K562 (cell line): ENCODE measurements around the gene PPP1R1C. TPM values are rescaled to one million over a fixed set of nuclear protein-coding genes. Genes with fewer than 3 reads are reported as not detected.

ENCODE experiments used
- ATAC-seq: fragments of 200-7000 bp; cut with Tn5 transposase; 3 replicates; pipeline ENCODE4 v1.9.1; 2020; ENCODE audit warnings: moderate library complexity
- BruUV-seq: library from RNA; stranded (reverse); fragments of 400-500 nt; replicated peaks from 2 replicates; lab custom pipeline; 2021; lab: Mats Ljungman, UMichigan
- CTCF ChIA-PET: fragments of 300-600 bp; formaldehyde crosslinking; extraction: SDS; loops from one replicate; lab custom pipeline; 2021; ENCODE audit warnings: low intra/inter-chr PET ratio; lab: Yijun Ruan, JAX
- POLR2A ChIA-PET: fragments of 300-600, 350-650 bp; sonication (Branson Sonifier 250); formaldehyde crosslinking; extraction: SDS; loops from one replicate; lab custom pipeline; 2021; ENCODE audit warnings: antibody characterized with exemption, inconsistent platforms; lab: Yijun Ruan, JAX
- DNase-seq, 4 experiments: peaks; one replicate each; pipeline versions ENCODE4 v3.0.0 to v3.0.0-alpha.2; 2011 to 2018; ENCODE audit warnings: low spot score in 3 of 4, mixed read lengths in 3 of 4; ENCODE audit errors: extremely low read depth in 1 of 4
- FAIRE-seq: peaks from 2 replicates; lab custom pipeline; 2011; peaks lifted over from hg19 to GRCh38; lab: Jason Lieb, UNC
- H2AFZ ChIP-seq: 2 replicates; pipeline ENCODE4 v1.6.0; 2011; ENCODE audit warnings: low read depth, low read length, control low read depth, inconsistent platforms
- H3K27ac ChIP-seq: fragments of 200-600 bp; 3 replicates; pipeline ENCODE4 v1.8.0; 2011; ENCODE audit warnings: low read depth, mild to moderate bottlenecking, control low read depth, inconsistent platforms, low read length, moderate library complexity, mixed read lengths; ENCODE audit errors: extremely low read depth
- H3K27me3 ChIP-seq, 2 experiments: fragments of 300-600 bp in 1 of 2; 2 replicates in 1 of 2; 3 replicates in 1 of 2; pipeline versions ENCODE4 v1.6.0 to v1.8.0; 2011; ENCODE audit warnings: inconsistent platforms in 2 of 2, low read length in 2 of 2, mild to moderate bottlenecking in 1 of 2, mixed read lengths in 1 of 2, moderate library complexity in 1 of 2; ENCODE audit not compliant: control insufficient read depth in 2 of 2, insufficient read depth in 2 of 2
- H3K36me3 ChIP-seq: fragments of 300-600 bp; 3 replicates; pipeline ENCODE4 v1.8.0; 2011; ENCODE audit warnings: mild to moderate bottlenecking, low read length, inconsistent platforms; ENCODE audit not compliant: control insufficient read depth, insufficient read depth
- H3K4me1 ChIP-seq, 2 experiments: fragments of 200-600 bp in 1 of 2; replicated peaks in 1 of 2; 2 replicates in 1 of 2; 3 replicates in 1 of 2; pipeline versions ENCODE4 v1.5.1 to v1.8.0; 2011; ENCODE audit warnings: inconsistent platforms in 2 of 2, low read length in 2 of 2, mild to moderate bottlenecking in 1 of 2, mixed read lengths in 1 of 2, moderate library complexity in 1 of 2; ENCODE audit not compliant: control insufficient read depth in 2 of 2, insufficient read depth in 2 of 2
- H3K4me2 ChIP-seq: 2 replicates; pipeline ENCODE4 v1.6.1; 2011; ENCODE audit warnings: low read length, control low read depth, inconsistent platforms, mixed read lengths; ENCODE audit not compliant: insufficient read depth
- H3K4me3 ChIP-seq: fragments of 200-600 bp; sonication (generic), shearing (Covaris generic); 2 replicates; pipeline ENCODE4 v1.5.1; 2016; ENCODE audit warnings: control low read depth, inconsistent platforms
- H3K79me2 ChIP-seq: fragments of 200-600 bp; 3 replicates; pipeline ENCODE4 v1.8.0; 2011; ENCODE audit warnings: low read length, inconsistent platforms; ENCODE audit not compliant: control insufficient read depth, insufficient read depth
- H3K9ac ChIP-seq, 2 experiments: 2 replicates each; pipeline versions ENCODE4 v1.6.0 to v1.6.1; 2011; ENCODE audit warnings: low read depth in 2 of 2, low read length in 2 of 2, control low read depth in 1 of 2, inconsistent platforms in 1 of 2, mild to moderate bottlenecking in 1 of 2, mixed read lengths in 1 of 2; ENCODE audit not compliant: insufficient read depth in 1 of 2
- H3K9me1 ChIP-seq: one replicate; pipeline ENCODE4 v1.6.0; 2011; ENCODE audit warnings: inconsistent platforms, mild to moderate bottlenecking, low read length, moderate library complexity; ENCODE audit not compliant: control insufficient read depth, insufficient read depth
- H3K9me3 ChIP-seq: replicated peaks from 2 replicates; pipeline ENCODE4 v1.5.1; 2011; ENCODE audit warnings: low read depth, low read length, inconsistent platforms; ENCODE audit not compliant: control insufficient read depth, insufficient read depth
- H4K20me1 ChIP-seq: replicated peaks from 2 replicates; pipeline ENCODE4 v1.6.1; 2011; ENCODE audit warnings: low read length, inconsistent platforms, mixed read lengths; ENCODE audit not compliant: control insufficient read depth, insufficient read depth
- DDX20 ChIP-seq: fragments of 450-650 bp; IDR thresholded peaks from 2 replicates; pipeline ENCODE4 v1.6.1; 2016; ENCODE audit warnings: missing genetic modification characterization, low read depth, mild to moderate bottlenecking, missing compliant biosample characterization, moderate library complexity
- PHB2 ChIP-seq: fragments of 450-650 bp; IDR thresholded peaks from 2 replicates; pipeline ENCODE4 v1.6.1; 2017; ENCODE audit warnings: low read depth
- YY1 ChIP-seq, 3 experiments: IDR thresholded peaks; 2 replicates each; pipeline ENCODE4 v1.6.1; 2011; ENCODE audit warnings: low read length in 2 of 3, mild to moderate bottlenecking in 2 of 3, moderate library complexity in 2 of 3, borderline replicate concordance in 1 of 3, control low read depth in 1 of 3, low read depth in 1 of 3; ENCODE audit not compliant: insufficient read depth in 3 of 3, insufficient replicate concordance in 2 of 3, control insufficient read depth in 1 of 3, insufficient read length in 1 of 3; ENCODE audit errors: extremely low read depth in 1 of 3
- ZBTB26 ChIP-seq: fragments of 450-650 bp; formaldehyde crosslinking; IDR thresholded peaks from 2 replicates; pipeline ENCODE4 v1.4.0; 2022; ENCODE audit warnings: missing genetic modification characterization
- WGBS: fragments of 100-300 bp; shearing (Covaris generic); methylation state at CpG from one replicate; pipeline ENCODE4 v1.1.6; 2016; ENCODE audit warnings: low coverage, mixed read lengths; ENCODE audit not compliant: insufficient coverage; ENCODE audit errors: missing lambda C conversion rate; 5-methylcytosine and 5-hydroxymethylcytosine counted together
- in situ Hi-C: fragments of 300-500 bp; cut with MboI; formaldehyde crosslinking; loops from 4 replicates; pipeline ENCODE4 v1.15.0; 2018; ENCODE audit warnings: inconsistent platforms, mixed read lengths
- intact Hi-C: fragments of 100-400 bp; cut with micrococcal nuclease; formaldehyde crosslinking; loops from 2 replicates; pipeline ENCODE4 v1.14.2; 2022
- polyA plus RNA-seq, 8 experiments: library from polyadenylated mRNA; depleted of rRNA in 4 of 8; stranded (reverse) in 5 of 8; unstranded in 3 of 8; fragments of >200 nt; fragmentation: Nextera tagmentation in 2 of 8; fragmentation: Illumina TruSeq in 1 of 8; extraction: Ambion mirVana in 2 of 8; extraction: Trizol in 1 of 8; gene quantifications; 2 replicates each; pipeline versions ENCODE4 v1.2.1 to v1.2.3, GENCODE V29; 2011 to 2014; ENCODE audit warnings: inconsistent platforms in 1 of 8, missing spikeins in 1 of 8
- total RNA-seq, 7 experiments: library from RNA; depleted of rRNA in 6 of 7; stranded (reverse); fragments of >200 nt in 6 of 7; fragmentation: Illumina TruSeq in 2 of 7; extraction: Trizol in 2 of 7; gene quantifications; 2 replicates each; pipeline versions ENCODE4 v1.2.1 to v1.2.3, GENCODE V29; 2011 to 2021; ENCODE audit warnings: low replicate concordance in 1 of 7
- TF ChIP-seq, protein P1 (sequence below): sonication (generic); formaldehyde crosslinking; IDR thresholded peaks from 2 replicates; pipeline ENCODE4 v1.9.0; 2022; ENCODE audit warnings: mild to moderate bottlenecking, missing genetic modification reagents

PPP1R1C gene
- total and polyA plus RNA-seq, 9 of the 15 experiments (the other 6 are each of a cell fraction or from before 2014, with no cell fraction given) = 0.09 to 0.64 (median 0.40) TPM; not detected in 2

DNA sequence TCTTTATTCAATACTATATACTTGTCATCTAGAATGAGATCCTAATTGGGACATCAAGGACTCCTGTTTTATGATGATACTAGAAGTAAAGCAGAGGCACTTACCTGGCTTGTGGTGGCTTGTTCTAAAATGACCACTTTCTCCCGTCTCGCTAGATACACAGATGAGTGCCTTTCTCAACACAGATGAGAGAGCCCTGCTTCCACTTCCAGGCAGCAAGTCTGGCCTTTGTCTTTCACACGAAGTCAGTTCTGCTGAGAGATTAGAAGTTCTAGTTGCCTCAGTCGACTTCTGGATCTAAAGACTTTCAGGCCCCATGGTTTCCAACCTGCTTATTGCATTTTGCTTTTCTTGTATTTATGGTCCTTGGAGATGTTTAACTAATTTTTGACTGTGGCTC lies 70.3 kb downstream of the PPP1R1C start:
- H2AFZ ChIP-seq = no peak overlapping the region
- H3K9ac ChIP-seq = no peak overlapping the region
- DNase-seq (no peak), FAIRE-seq (no peak), ATAC-seq (no peak)
- ChIA-PET POLR2A (no interaction called here), CTCF (no interaction called here)
- H3K79me2 ChIP-seq = no peaks in the 10 kb centered on the region
- no TSS peak for BruUV-seq
- H3K4me1 ChIP-seq = no peaks in the 10 kb centered on the region
- no peaks in the 10 kb centered on the region for H3K27me3 ChIP-seq
- no peaks in the 10 kb centered on the region for H3K9me3 ChIP-seq
- intact Hi-C loops = no loop called here
- WGBS = 2% methylated on average over 4 of the region's 4 CpGs
- TF ChIP-seq ZBTB26 (CRISPR knock-in tag) (no peak), YY1 (IDR thresholded peaks at IDR 0.05; ENCODE audit: borderline replicate concordance in 1 of 3, control insufficient read depth in 1 of 3, extremely low read depth in 1 of 3, insufficient read depth in 3 of 3, insufficient read length in 1 of 3, insufficient replicate concordance in 2 of 3, low read depth in 1 of 3, low read length in 2 of 3) (no peak), PHB2 (no peak), DDX20 (tag) (no peak)
- TF ChIP-seq, protein P1, sequence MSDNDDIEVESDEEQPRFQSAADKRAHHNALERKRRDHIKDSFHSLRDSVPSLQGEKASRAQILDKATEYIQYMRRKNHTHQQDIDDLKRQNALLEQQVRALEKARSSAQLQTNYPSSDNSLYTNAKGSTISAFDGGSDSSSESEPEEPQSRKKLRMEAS (CRISPR knock-in tag) = no peak
- in situ Hi-C loops = no loop called here
- H3K9me1 ChIP-seq = no peaks in the 10 kb centered on the region
- H3K4me3 ChIP-seq = no peak overlapping the region
- H3K27ac ChIP-seq = no peak overlapping the region
- H3K4me2 ChIP-seq = no peak overlapping the region
- H3K36me3 ChIP-seq = no peaks in the 10 kb centered on the region
- H4K20me1 ChIP-seq = no peaks in the 10 kb centered on the region
